KOPT-K1 (cell line): ENCODE measurements around the gene FLVCR2.
"Not testable (repeated sequence)": the region's sequence is repeated elsewhere in the genome, so short reads cannot be mapped to it uniquely, and the experiment has no call there.

Experiments
- H3K27ac ChIP-seq: fragments of 200-600 bp; sonication (generic); 2 replicates; pipeline ENCODE4 v1.5.1; 2016; ENCODE audit warnings: antibody characterized with exemption, mild to moderate bottlenecking, low read depth, low read length; ENCODE audit not compliant: poor library complexity, severe bottlenecking
- H3K36me3 ChIP-seq: fragments of 200-600 bp; sonication (generic); 2 replicates; pipeline ENCODE4 v1.5.1; 2017; ENCODE audit warnings: antibody characterized with exemption, mild to moderate bottlenecking, low read length, moderate library complexity; ENCODE audit not compliant: insufficient read depth
- H3K9me3 ChIP-seq: fragments of 200-600 bp; sonication (generic); 2 replicates; pipeline ENCODE4 v1.5.1; 2017; ENCODE audit warnings: antibody characterized with exemption, low read length, mild to moderate bottlenecking; ENCODE audit not compliant: insufficient read depth, poor library complexity, severe bottlenecking

FLVCR2 gene

DNA sequence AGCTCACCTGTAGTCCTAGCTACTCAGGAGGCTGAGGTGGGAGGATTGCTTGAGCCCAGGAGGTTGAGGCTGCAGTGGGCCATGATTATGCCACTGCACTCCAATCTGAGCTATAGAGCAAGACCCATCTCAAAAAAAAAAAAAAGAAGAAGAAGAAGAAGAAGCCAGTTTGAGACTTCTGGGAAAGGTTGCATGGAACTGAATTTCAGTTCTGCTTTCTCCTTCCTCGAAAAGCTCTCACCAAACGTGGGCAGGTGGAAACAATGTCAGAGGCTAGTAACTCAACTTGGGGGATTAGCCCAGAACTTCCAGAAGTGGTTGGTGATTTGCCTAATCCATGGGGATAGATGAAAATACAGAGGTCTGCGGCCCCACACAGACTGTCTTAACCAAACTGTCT lies 18.7 kb downstream of the FLVCR2 start:
- Histone ChIP-seq H3K36me3 (no peaks in the 10 kb centered on the region), H3K27ac (no peak overlapping the region), H3K9me3 (peaks cover 11% of the 10 kb centered on the region)

DNA sequence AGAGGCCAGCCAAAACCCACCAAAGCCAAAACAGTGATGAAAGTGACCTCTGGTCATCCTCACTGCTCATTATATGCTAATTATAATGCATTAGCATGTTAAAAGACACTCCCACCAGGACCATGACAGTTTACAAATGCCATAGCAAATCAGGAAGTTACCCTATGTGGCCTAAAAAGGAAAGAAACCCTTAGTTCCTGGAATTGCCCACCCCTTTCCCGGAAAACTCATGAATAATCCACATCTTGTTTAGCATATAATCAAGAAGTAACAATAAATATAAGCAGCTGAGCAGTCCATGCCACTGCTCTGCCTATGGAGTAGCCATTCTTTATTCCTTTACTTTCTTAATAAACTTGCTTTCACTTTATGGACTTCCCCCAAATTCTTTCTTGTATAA lies 21.7 kb downstream of the FLVCR2 start:
- H3K9me3 ChIP-seq, H3K27ac ChIP-seq, H3K36me3 ChIP-seq: not testable (repeated sequence)

DNA sequence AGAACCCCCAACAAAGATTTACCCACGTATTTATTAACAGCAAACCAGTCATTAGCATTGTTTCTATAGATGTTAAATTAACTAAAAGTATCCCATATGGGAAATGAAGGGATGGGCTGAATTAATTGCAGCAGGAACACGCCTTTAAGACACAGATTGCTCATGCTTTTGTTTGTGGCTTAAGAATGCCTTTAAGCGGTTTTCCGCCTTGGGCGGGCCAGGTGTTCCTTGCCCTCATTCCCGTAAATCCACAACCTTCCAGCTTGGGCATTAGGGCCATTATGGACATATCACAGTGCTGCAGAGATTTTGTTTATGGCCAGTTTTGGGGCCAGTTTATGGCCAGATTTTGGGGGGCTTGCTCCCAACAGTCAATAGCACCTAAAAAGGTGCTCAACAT lies 22.6 kb downstream of the FLVCR2 start:
- H3K27ac ChIP-seq = not testable (repeated sequence)

DNA sequence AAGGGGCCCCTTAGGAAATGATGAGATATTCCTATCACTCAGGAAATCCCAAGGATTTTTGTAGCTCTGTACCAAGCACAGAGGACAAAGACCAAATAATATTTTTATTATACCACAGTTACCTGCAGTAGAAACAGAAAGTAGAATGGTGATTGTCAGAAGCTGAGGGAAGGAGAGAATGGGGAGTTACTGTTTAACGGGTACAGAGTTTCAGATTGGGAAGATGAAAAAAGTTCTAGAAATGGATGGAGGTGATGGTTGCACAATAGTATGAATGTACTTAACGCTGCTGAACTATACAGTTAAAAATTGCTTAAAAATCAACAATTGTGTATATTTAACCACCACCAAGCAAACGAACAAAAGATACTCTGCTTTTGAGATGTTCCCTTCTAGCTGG lies 24.1 kb downstream of the FLVCR2 start:
- Histone ChIP-seq H3K9me3 (no peaks in the 10 kb centered on the region), H3K36me3 (no peaks in the 10 kb centered on the region), H3K27ac (no peak overlapping the region)

More for the DNA sequence above, 22.6 kb downstream of the FLVCR2 start:
- not testable (repeated sequence) for H3K36me3 ChIP-seq, H3K9me3 ChIP-seq

DNA sequence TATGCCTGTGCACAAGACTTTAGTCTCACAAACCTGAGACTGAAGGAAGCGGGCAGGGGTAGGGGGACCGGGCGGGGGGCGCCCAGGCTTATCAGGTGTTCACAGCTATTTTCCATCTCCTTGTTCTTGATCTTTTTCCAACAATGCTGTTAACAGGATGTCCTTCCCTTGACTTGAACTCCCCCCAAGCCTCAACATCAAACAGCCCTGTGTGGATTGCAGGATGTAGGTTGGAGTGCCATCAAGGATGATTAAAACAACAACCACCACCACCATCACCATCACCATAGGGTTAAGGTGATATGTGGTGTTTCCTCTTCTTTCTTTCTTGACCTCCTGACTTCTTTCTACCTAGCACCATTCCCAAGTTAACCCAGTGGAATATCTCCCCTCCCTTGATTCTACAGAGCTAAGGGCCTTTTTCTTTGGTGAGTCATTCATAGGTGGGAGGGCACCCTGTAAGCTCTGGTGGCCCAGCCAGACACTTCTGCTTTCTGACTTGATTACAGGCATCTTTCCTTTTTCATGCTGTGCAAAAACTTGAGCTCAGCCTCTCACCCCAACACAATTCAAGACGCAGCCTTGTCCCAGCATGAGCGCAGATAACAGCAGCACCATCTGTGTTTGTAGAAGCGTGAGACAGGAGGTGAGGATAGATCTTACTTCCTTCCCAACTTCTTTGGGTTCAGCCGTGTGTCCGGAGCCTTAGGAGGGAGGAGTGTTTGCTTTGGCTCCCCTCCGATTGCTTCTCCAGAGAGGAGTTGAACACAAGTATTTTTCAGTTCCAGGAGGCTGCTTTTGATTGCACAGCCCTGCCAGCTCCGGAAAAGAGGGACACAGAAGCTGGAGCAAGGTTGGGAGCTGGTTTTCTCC lies 26.8 kb downstream of the FLVCR2 start:
- no peaks in the 10 kb centered on the region for H3K36me3 ChIP-seq
- H3K9me3 ChIP-seq = no peaks in the 10 kb centered on the region
- H3K27ac ChIP-seq = no peak overlapping the region

DNA sequence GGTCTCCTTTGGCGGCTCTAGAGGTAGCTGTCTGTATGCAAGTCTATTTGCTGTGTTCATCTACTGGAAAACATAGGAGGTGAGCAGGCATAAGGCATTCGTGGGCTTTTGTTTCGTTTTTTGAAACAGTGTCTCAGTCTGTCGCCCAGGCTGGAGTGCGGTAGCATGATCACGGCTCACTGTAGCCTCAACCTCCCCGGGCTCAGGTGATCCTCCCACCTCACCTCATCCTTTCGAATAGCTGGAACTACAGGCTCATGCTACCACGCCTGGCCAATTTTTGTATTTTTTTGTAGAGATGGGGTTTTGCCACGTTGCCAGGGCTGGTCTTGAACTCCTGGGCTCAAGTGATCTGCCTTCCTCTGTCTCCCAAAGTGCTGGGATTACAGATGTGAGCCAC lies 27.5 kb downstream of the FLVCR2 start:
- Histone ChIP-seq H3K36me3 (no peaks in the 10 kb centered on the region), H3K27ac (no peak overlapping the region), H3K9me3 (no peaks in the 10 kb centered on the region)

DNA sequence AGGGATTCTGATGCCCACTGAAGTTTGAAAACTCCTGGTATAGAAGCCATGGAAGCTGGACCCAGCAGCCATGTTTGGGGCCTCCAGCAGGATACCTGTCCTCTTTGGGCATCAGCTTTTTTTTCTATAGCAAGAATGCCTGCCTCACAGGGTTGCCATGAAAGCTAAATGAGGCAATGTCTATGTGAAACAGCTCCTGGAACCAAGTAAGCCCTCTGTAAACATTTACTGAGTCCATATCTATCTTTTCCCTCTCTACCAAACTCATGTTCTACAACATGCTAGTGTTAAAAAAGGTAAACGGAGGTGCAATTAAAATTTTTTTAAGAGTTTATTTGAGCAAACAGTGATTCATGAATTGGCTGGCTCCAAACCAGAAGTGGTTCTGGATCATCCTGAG lies 28.6 kb downstream of the FLVCR2 start:
- H3K9me3 ChIP-seq = no peaks in the 10 kb centered on the region
- H3K27ac ChIP-seq = no peak overlapping the region
- H3K36me3 ChIP-seq = no peaks in the 10 kb centered on the region

DNA sequence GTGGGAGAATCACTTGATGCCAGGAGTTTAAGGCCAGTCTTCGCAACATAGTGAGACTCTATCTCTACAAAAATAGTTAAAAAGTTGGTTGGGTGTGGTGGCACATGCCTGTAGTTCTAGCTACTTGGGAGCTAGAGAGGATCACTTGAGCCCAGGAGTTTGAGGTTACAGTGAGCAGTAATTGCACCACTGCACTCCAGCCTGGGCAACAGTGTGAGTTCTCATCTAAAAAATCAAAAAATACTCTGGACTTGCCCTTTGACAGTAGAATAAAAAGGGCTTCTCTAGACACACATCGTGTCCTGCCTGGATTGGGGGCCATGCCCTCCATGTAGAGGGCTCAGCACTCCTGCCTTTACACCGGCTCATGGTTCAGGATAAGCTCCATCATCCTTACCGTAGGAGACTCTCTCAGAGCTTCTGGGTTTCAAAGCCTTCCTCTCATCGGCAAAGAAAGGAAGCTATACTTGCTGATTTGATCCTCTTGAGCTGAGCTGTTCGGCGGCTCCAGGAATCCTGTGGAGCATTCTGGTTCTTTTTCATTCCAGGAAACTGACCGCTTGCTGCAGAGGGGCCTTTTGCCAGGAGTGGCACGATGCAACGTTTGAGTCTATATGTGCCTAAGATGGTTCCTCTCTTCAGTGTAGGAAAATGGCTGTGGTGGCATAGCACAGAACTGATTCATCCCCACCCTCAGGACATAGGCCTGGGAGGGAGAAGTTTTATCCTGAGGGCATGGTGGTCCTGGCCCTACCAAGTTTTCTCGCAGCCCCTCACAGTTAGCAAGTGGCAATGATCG lies 29.6 kb downstream of the FLVCR2 start:
- H3K36me3 ChIP-seq = no peaks in the 10 kb centered on the region
- H3K9me3 ChIP-seq = no peaks in the 10 kb centered on the region
- H3K27ac ChIP-seq = no peak overlapping the region

DNA sequence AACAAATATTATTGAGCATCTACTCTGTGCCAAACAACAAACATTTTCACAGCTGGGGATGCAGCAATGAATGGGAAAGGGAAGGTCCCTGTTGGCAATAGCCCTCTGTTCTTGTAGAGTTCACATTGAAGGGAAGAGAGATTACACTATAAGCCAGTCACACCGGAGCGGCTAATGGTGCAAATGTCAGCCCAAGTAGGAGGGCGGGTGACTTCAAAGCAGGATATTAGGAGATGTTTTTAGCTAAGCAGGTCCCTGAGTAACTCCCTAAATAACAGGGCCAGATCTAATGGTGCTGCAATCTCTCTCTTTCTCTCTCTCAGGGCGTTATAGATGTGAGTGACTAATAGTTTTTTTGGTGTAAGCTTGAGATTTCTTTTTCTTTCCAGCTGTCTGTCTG lies 30.7 kb downstream of the FLVCR2 start:
- H3K27ac ChIP-seq = no peak overlapping the region
- no peaks in the 10 kb centered on the region for H3K36me3 ChIP-seq
- H3K9me3 ChIP-seq = no peaks in the 10 kb centered on the region

DNA sequence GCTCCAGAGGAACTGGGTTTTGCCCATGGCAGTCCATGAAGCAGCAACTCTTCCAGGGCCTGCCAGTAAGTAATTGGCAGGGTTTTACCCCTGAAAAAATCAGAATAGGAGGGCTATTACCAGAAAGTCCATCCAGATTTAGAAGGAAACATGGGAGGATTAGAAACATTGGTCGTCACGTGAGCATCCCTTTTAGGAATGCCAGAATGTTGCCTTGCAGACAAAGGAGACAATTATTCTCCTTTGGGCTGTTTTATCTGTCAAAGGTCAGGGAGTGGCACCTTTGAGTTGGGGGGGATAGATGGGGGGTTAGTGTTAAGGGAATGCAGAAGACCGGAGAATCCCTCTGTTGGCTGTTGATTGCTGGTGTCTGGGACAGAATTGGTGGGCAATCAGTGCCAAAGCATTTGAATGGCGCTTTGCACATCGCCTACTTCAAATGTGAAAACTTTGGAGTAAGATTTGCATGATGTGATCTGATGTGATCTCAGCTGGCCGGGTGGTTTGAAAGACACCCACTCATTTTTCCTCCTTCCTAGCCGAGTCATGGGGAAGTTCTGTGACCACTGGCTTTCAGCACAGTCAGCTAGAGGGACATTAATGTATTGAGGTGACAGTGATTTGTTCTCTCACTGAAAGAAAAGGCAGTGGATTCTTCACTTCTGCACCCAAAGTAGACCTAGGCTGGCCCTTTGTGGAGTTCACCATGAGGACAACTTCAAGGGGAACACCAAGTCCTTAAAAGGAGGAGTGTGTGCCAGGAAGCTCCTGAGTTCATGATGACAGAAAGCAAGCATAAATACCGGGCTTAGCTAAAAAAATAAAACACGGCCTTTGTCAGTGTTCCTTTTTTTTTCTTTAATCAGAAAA lies 31.4 kb downstream of the FLVCR2 start:
- H3K9me3 ChIP-seq = no peaks in the 10 kb centered on the region
- no peak overlapping the region for H3K27ac ChIP-seq
- H3K36me3 ChIP-seq = no peaks in the 10 kb centered on the region

DNA sequence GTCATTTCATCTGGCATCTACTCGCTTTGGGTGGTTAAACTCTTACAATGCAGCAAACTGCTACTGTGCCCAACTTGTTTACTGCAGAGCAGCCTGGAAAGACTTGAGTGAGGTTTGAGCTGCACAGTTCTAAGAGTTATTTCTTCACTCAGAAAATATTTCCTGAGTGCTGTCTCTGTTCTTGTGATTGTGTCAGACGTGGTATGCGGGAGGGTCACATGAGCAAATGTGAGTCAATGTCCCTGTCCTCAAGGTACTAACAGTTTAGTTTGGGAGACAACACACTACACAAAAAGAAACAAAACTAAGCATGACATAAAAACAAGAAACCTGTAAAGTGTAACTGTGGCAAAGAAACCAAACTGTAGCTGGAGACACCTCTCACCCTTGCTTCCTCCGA lies 32.4 kb downstream of the FLVCR2 start:
- Histone ChIP-seq H3K36me3 (no peaks in the 10 kb centered on the region), H3K27ac (no peak overlapping the region), H3K9me3 (no peaks in the 10 kb centered on the region)

DNA sequence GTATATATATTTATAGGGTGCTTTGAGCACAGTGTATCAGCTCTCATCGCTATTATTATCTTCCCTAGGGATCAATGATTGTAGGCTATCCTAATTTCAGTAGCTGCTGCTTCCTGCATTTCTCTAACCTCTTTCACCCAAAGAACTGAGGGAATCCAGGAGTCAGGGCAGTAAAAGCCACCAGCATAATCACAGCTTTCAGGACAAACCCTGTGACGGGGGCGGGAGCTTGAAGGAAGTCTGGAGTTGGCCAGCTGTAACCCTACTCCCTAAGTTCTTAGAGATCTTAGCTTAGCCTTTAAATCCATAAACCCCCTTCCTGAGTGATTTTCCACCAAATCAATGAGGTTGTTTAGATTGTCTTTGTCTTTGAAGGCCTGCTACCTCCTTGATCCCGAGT lies 33.7 kb downstream of the FLVCR2 start:
- Histone ChIP-seq H3K27ac (no peak overlapping the region), H3K36me3 (no peaks in the 10 kb centered on the region), H3K9me3 (no peaks in the 10 kb centered on the region)

DNA sequence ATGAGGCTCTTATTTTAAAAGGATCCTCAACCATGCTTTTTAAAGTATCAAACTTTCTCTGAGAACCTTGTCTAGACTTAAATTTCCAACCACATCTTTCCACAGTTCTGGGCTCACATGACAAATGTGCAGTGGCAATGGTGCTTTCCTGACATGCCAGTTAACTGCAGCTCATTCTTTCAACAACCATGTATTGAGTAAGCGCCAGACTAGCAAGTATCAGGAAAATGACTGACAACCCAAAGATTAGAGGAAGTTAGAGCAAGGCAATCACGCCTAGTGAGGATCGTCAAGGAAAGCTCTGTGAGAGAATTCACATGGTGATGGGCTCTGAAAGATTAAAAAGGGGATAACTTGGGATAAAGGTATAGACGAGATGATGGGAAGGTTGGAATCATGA lies 35.8 kb downstream of the FLVCR2 start:
- no peak overlapping the region for H3K27ac ChIP-seq

DNA sequence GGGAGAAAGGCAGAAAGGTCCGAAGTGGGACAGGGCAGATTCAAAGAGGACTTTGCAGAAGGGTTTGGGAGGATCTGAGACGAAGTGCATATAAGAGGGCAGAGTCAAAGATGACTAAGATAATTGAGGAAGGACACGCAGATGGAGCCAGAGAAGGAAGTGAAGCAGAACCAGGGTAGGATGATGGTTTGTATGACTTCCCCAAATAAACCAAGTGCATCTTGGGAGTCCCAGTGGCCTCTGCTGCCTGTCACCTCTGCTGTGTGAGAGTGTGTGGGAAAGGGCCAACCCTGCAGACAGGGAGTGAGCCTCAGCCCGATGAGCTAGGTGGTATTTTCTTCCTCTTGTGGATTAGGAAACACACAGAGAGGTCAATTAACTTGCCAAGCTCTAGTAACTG lies 36.8 kb downstream of the FLVCR2 start:
- Histone ChIP-seq H3K9me3 (no peaks in the 10 kb centered on the region), H3K27ac (no peak overlapping the region), H3K36me3 (no peaks in the 10 kb centered on the region)

More for the DNA sequence above, 35.8 kb downstream of the FLVCR2 start:
- no peaks in the 10 kb centered on the region for H3K9me3 ChIP-seq
- H3K36me3 ChIP-seq = no peaks in the 10 kb centered on the region

DNA sequence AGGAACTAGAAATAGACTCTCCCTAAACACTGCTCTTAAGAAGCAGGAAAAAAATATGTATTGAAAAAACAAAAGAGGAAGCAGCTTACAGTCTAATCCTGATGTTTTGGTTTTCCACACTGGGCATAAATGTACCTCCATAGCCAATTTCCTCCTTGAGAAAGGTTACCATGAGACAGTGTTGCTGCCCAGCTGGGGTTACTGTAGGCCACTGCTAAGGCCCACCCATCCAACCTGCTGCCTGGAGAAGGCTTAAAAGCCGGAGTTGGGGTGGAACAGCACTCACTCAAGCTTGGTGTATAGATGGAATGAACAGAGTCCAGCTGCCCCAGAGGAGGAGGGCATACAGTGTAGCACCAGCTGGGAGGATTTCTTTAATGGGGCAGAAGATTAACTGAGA lies 41.1 kb downstream of the FLVCR2 start:
- no peaks in the 10 kb centered on the region for H3K9me3 ChIP-seq
- no peak overlapping the region for H3K27ac ChIP-seq
- H3K36me3 ChIP-seq = no peaks in the 10 kb centered on the region
